Tibial nerve (tissue), 4 donors: Measurements from ENCODE around the gene IFITM5.

Experiments used
- CTCF ChIP-seq, 5 experiments: fragments of 200-600 bp in 3 of 5; fragments of 450-650 bp in 2 of 5; sonication (generic) in 3 of 5; IDR thresholded peaks; one replicate each; pipeline ENCODE4 v1.5.1; 2016 to 2019; ENCODE audit warnings: antibody characterized with exemption in 5 of 5, mild to moderate bottlenecking in 3 of 5, moderate library complexity in 2 of 5
- EP300 ChIP-seq, 2 donors: sonication (generic); formaldehyde crosslinking; IDR thresholded peaks; one replicate each; pipeline ENCODE4 v1.6.1; 2017; ENCODE audit warnings: antibody characterized with exemption in 2 of 2, mild to moderate bottlenecking in 1 of 2
- POLR2A ChIP-seq, 2 donors: fragments of 450-650 bp; IDR thresholded peaks; one replicate each; pipeline ENCODE4 v1.6.1; 2017; ENCODE audit warnings: antibody characterized with exemption in 2 of 2, mild to moderate bottlenecking in 2 of 2, moderate library complexity in 2 of 2

- TF ChIP-seq CTCF (IDR thresholded peaks at IDR 0.05) (no peak), EP300 (IDR thresholded peaks at IDR 0.05) (no peak), POLR2A (IDR thresholded peaks at IDR 0.05) (no peak)
These were observed 4.5 kb downstream of the IFITM5 start for GRCh38 chr11:294780-295179.
